ENCODE measurements around the gene TSPAN18. TPM values are rescaled to one million over a fixed set of nuclear protein-coding genes. Genes with fewer than 3 reads are reported as not detected.

Gene TSPAN18
- total RNA-seq, 1 donor from 2014 or later = 25.7 TPM

DNA sequence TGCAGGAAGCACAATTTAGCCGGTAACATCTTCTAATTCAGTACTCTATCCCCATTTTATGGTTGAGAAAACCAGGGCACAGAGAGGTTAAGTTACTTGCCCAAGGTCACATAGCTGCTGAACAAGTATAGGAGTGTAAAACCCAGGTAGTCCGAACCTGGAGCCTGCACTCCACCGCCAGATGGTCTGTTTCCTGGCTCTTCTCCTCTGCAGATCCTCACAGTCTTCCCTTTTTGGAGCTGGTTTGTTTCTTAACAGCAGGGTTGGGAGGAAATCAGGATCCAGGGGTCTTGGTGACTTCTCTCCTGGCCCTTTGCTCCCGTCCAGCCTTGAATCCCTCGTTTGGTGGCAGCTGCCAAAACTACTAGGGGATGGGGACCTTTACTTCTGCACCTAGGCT is 12.0 kb downstream of the TSPAN18 start:
- Mint-ChIP-seq H3K27me3 (no peaks in the 10 kb centered on the region), H3K27ac (no peak overlapping the region), H3K9me3 (ENCODE audit: low read depth) (no peaks in the 10 kb centered on the region), H3K4me3 (ENCODE audit: low read depth) (no peak overlapping the region), H3K36me3 (ENCODE audit: insufficient read depth) (no peaks in the 10 kb centered on the region), H3K4me1 (ENCODE audit: low read depth) (peaks cover 13% of the 10 kb centered on the region)
- TF ChIP-seq, protein P1, sequence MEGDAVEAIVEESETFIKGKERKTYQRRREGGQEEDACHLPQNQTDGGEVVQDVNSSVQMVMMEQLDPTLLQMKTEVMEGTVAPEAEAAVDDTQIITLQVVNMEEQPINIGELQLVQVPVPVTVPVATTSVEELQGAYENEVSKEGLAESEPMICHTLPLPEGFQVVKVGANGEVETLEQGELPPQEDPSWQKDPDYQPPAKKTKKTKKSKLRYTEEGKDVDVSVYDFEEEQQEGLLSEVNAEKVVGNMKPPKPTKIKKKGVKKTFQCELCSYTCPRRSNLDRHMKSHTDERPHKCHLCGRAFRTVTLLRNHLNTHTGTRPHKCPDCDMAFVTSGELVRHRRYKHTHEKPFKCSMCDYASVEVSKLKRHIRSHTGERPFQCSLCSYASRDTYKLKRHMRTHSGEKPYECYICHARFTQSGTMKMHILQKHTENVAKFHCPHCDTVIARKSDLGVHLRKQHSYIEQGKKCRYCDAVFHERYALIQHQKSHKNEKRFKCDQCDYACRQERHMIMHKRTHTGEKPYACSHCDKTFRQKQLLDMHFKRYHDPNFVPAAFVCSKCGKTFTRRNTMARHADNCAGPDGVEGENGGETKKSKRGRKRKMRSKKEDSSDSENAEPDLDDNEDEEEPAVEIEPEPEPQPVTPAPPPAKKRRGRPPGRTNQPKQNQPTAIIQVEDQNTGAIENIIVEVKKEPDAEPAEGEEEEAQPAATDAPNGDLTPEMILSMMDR (IDR thresholded peaks at IDR 0.05; ENCODE audit: unreplicated experiment) = no peak
- no peak for DNase-seq (ENCODE audit: low spot score, unreplicated experiment)

DNA sequence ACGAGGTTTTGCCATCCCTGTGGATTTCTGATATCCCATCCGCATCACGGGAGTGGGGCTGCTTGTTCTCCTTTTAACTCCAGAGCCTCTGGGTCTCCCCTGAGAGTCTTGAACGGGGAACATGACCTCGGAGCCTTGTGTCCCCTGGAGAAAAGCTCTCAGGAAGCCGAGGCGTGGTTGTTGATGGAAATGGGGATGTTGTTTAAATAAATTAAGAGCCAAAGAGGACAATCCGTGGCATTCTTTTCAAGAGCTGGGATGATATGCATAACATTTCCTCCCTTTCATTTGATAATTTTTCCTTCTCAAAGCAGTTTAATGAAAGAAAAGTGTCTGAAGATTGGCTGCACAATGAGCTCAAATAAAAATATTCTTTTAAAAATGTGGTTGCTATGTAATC is 14.2 kb downstream of the TSPAN18 start:
- no peaks in the 10 kb centered on the region for H3K9me3 Mint-ChIP-seq (ENCODE audit: low read depth)
- H3K4me1 Mint-ChIP-seq (ENCODE audit: low read depth) = peaks cover 9% of the 10 kb centered on the region
- TF ChIP-seq, protein P1 (IDR thresholded peaks at IDR 0.05; ENCODE audit: unreplicated experiment) = no peak
- DNase-seq (ENCODE audit: low spot score, unreplicated experiment) = no peak
- H3K4me3 Mint-ChIP-seq (ENCODE audit: low read depth) = no peak overlapping the region
- H3K27ac Mint-ChIP-seq = no peak overlapping the region
- no peaks in the 10 kb centered on the region for H3K36me3 Mint-ChIP-seq (ENCODE audit: insufficient read depth)
- H3K27me3 Mint-ChIP-seq = no peaks in the 10 kb centered on the region

DNA sequence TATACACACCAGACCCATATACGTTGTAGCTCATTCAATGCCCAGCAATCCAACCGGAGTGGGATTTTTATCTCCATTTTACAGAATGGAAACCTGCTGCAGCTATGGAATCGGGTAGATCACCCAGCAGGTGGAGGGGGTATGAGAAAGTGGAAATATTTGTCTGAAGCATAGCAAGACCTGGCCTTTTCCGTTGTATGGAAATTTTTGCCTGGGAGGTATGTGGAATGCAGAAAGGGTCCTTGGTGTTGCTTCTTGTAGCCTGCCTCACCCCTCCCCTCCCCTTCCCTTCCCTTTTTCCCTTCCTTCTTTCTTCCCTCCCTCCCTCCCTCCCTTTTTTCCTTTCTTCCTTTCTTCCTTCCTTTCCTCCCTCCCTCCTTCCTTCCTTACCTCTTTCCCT is 15.2 kb downstream of the TSPAN18 start:
- no peak for DNase-seq (ENCODE audit: low spot score, unreplicated experiment)
- Mint-ChIP-seq H3K9me3 (ENCODE audit: low read depth) (no peaks in the 10 kb centered on the region), H3K36me3 (ENCODE audit: insufficient read depth) (no peaks in the 10 kb centered on the region), H3K4me3 (ENCODE audit: low read depth) (no peak overlapping the region), H3K4me1 (ENCODE audit: low read depth) (peaks cover 9% of the 10 kb centered on the region), H3K27ac (no peak overlapping the region), H3K27me3 (no peaks in the 10 kb centered on the region)
- TF ChIP-seq, protein P1 (IDR thresholded peaks at IDR 0.05; ENCODE audit: unreplicated experiment) = no peak

DNA sequence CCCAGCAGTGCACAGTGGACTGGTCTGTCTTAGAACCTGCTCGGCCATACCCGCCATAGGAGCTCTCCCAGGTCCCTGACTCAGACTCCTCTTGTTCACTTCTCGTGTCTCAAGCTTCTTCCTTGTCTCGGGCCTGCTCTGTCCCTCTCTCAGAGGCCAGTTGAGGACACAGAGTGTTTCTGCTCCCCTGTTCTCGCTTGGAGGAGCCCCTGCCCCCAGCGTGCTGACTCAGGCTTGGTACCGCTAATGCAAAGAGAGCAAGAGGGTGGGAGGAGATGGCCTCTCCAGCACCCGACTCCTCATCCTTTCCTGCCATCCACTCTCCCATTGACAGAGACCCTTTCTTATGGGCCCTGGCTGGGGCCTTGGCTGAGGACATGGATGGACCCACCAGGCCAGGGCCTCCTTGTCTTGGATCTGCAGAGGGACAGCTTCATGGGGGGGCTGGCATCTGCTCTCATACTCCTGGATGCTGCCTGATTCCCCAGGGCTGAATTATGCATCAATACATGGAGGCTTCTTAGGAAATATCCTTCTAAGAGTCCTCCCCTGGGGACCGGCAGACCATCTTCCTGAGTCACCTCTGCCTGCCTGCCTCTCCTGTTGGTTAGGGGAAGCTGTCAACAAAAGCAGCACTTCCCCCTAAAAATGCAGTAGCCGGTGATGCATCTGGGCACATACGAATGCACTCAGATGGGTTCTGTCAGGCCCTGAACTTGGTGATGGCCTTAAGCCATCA is 15.9 kb downstream of the TSPAN18 start:
- H3K27ac Mint-ChIP-seq = no peak overlapping the region
- TF ChIP-seq, protein P1 (IDR thresholded peaks at IDR 0.05; ENCODE audit: unreplicated experiment) = no peak
- H3K4me3 Mint-ChIP-seq (ENCODE audit: low read depth) = no peak overlapping the region

DNA sequence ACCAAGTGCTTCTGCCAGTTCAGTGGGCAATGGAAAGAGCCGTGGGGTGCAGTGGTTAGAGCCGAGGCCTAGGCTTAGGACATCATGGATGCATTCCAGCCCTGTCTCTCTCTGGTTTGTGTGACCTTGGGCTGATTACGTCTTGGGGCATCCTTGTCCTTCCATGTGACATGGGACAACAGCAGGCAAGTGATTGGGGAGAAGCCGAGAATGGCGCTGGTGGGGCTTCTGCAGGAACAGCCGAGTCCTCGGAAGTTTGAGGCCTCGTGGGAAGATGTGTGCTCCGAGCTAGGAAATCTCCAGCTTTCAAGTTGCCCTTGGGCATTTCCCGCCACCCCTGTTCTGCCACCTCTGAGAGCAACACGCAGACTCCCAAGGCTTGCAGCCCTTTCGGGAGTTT is 16.6 kb downstream of the TSPAN18 start:
- H3K4me1 Mint-ChIP-seq (ENCODE audit: low read depth) = peaks cover 4% of the 10 kb centered on the region
- TF ChIP-seq, protein P1 (IDR thresholded peaks at IDR 0.05; ENCODE audit: unreplicated experiment) = no peak
- no peak for DNase-seq (ENCODE audit: low spot score, unreplicated experiment)
- no peaks in the 10 kb centered on the region for H3K9me3 Mint-ChIP-seq (ENCODE audit: low read depth)
- H3K27ac Mint-ChIP-seq = no peak overlapping the region
- no peaks in the 10 kb centered on the region for H3K27me3 Mint-ChIP-seq
- H3K4me3 Mint-ChIP-seq (ENCODE audit: low read depth) = no peak overlapping the region
- no peaks in the 10 kb centered on the region for H3K36me3 Mint-ChIP-seq (ENCODE audit: insufficient read depth)

More for the DNA sequence above, 15.9 kb downstream of the TSPAN18 start:
- Mint-ChIP-seq H3K4me1 (ENCODE audit: low read depth) (peaks cover 5% of the 10 kb centered on the region), H3K36me3 (ENCODE audit: insufficient read depth) (no peaks in the 10 kb centered on the region), H3K9me3 (ENCODE audit: low read depth) (no peaks in the 10 kb centered on the region), H3K27me3 (no peaks in the 10 kb centered on the region)
- DNase-seq (ENCODE audit: low spot score, unreplicated experiment) = no peak
